ENCODE data around the gene UQCC3.
"Not testable (repeated sequence)": the region's sequence is repeated elsewhere in the genome, so short reads cannot be mapped to it uniquely, and the experiment has no call there.

Gene UQCC3

DNA sequence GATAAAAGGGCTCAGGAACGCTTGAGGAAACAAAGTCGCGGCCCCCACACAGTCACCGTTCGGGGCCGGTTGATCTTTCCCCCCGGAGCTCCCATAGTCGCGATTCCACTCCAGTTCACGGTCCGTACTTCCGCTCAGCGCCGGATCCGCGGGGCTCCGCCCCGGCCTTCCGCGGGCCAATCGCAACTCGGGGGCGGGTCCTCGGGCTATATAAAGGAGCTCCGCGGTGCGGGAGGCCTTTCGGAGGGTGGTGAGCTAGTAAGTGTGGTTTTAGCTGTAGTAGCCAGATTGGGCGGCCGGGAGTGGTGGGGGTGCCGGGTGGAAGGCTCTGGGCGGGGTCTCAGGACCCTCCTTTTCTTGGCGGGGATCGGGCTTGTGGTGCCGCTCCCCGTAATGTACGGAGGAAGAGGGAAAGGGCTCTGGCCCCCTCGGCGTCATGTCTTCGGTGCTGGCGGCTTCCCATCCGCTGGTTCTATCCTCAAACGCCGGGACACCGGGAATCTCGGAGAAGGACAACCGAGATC lies 6.3 kb upstream of the UQCC3 start, which contains the start of the genes C11orf98 and CSKMT:
C11orf98 (minus strand) TSS at position 136 of the 524 bp plus-strand sequence; CDS start at position 95, 41 bp downstream.
CSKMT (plus strand) TSS at position 238 of the 524 bp plus-strand sequence. CDS start 568 bp downstream, outside the sequence.
- peak; percentile 91 for DNase-seq (ENCODE audit: insufficient read length, low spot score)
- FAIRE-seq, result no peak

DNA sequence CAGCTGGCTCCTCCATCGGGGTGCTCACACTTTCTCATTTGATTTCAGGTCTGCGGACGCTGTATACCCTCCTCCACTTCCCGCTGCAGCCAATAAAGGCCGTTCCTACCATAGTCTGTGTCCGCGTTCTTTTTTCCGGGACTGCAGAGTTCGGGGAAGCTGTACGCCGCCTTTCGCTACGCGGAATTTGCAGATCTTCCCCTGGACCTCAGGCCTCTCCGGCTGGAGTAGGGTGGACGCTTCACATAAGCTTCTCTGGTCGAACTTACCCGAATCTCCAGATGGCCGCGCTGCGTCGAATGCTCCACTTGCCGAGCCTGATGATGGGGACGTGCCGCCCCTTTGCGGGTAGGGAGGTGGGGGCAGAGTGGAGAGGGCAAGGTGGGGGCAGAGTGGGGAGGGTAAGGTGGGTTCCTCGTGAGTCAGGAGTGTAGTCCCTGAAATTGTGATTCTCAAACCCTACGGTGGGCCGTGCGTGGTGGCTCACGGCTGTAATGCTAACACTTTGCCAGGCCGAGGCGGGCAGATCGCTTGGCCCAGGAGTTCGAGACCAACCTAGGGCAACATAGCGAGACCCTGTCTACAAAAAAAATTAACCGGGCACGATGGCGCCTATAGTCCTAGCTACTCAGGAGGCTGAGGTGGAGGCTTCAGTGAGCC lies 5.7 kb upstream of the UQCC3 start:
- FAIRE-seq, result no peak

GRCh38 chr11:62666259-62666926 lies 5.1 kb upstream of the UQCC3 start:
- DNase-seq (ENCODE audit: insufficient read length, low spot score) (no peak), FAIRE-seq (no peak)

More for the DNA sequence above, 5.7 kb upstream of the UQCC3 start:
- peak; percentile 32 for DNase-seq (ENCODE audit: insufficient read length, low spot score)

GRCh38 chr11:62667460-62667859 lies 4.0 kb upstream of the UQCC3 start:
- FAIRE-seq (no peak), DNase-seq (ENCODE audit: insufficient read length, low spot score) (no peak)

DNA sequence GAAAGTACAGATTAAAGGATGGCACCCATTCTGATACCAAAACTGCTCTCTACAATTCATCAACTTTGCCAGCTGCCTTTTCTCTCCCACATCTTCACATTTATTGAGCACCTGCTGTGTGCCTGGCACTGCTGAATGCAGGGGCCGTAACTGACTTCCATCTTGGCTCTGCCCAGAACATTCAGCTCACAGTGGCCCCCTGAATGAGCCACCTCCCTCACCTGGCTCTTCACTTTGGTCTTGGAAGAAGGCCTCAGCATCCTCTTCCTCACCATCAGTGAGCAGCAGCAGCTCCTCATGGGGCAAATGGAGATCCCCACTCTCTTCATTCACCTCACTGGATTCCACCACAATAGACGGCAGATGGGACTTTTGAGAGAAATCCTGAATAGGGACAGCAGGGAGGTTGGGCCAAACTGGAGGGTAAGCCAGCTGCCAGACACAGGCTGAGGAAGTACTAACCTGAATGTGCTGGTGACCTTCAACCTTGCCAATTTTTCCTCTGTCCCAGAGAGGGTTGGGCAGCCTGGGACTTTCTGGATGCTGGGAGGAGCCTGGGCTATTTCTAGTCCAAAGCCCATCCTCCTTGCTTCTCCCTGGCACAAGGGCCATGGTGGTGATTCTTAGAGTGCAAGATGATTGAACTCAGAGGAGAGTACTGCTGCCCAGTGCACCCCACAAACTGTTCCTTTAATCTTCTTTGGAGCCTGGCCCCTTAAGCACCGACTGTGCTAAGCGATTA lies 1.9 kb upstream of the UQCC3 start:
- FAIRE-seq (no peak), DNase-seq (ENCODE audit: insufficient read length, low spot score) (no peak)

GRCh38 chr11:62671236-62671607 lies 251 bp upstream of the UQCC3 start:
- FAIRE-seq (no peak), DNase-seq (ENCODE audit: insufficient read length, low spot score) (no peak)

GRCh38 chr11:62673196-62673525 lies 1.7 kb downstream of the UQCC3 start:
- no peak for DNase-seq (ENCODE audit: insufficient read length, low spot score)
- no peak for FAIRE-seq

DNA sequence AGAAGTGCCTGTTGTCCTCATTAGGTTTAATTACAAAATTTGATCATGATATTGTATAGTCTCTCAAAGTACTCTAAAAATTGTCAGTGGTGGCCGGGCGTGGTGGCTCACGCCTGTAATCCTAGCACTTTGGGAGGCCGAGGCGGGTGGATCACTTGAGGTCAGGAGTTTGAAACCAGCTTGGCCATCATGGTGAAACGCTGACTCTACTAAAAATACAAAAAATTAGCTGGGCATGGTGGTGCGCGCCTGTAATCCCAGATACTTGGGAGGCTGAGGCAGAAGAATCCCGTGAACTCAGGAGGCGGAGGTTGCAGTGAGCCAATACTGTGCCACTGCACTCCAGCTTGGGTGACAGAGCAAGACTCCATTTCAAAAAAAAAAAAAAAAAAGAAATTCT lies 3.9 kb downstream of the UQCC3 start:
- DNase-seq (ENCODE audit: insufficient read length, low spot score); FAIRE-seq: not testable (repeated sequence)

GRCh38 chr11:62676698-62677097 lies 5.2 kb downstream of the UQCC3 start:
- DNase-seq (ENCODE audit: insufficient read length, low spot score) (no peak), FAIRE-seq (no peak)

DNA sequence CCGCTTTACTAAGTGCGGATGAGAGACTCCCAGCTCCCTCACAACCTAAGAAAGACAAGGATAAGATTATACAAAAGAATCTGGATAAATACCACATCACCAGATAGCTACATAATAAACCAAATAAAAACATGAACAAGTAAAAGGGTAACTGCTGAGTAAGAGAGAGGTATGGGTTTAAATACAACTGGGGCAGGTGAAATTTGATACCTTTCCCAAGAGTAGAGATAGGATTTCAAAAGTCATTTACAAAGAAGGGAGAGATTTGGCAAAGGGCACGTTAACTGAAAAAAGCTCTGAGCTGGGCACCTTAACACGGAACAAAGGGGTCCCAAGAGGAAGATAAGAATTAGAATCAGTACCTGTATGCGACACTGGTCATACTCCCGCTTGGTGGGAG lies 5.7 kb downstream of the UQCC3 start:
- no peak for FAIRE-seq

GRCh38 chr11:62677714-62678113 lies 6.2 kb downstream of the UQCC3 start:
- DNase-seq (ENCODE audit: insufficient read length, low spot score) (no peak), FAIRE-seq (no peak)

More for the DNA sequence above, 5.7 kb downstream of the UQCC3 start:
- DNase-seq (ENCODE audit: insufficient read length, low spot score), result no peak

DNA sequence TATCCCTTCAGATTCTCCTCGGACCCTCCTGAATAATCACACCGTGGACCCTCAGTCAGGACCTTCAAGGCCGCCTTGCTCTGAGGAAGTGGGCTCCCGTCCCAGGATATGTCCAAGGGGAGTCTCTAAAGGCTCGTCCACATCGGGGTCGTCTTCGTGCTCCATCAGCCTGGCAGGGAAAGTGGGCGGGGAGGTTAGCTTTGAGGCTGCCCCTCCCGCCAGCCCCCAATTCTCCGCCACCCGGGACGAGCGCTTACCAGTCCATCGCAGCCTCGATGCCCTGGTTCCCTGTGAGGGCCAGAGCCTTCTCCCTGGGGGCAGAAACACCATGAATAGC lies 6.9 kb downstream of the UQCC3 start:
- FAIRE-seq, result no peak
- DNase-seq (ENCODE audit: insufficient read length, low spot score), result no peak

DNA sequence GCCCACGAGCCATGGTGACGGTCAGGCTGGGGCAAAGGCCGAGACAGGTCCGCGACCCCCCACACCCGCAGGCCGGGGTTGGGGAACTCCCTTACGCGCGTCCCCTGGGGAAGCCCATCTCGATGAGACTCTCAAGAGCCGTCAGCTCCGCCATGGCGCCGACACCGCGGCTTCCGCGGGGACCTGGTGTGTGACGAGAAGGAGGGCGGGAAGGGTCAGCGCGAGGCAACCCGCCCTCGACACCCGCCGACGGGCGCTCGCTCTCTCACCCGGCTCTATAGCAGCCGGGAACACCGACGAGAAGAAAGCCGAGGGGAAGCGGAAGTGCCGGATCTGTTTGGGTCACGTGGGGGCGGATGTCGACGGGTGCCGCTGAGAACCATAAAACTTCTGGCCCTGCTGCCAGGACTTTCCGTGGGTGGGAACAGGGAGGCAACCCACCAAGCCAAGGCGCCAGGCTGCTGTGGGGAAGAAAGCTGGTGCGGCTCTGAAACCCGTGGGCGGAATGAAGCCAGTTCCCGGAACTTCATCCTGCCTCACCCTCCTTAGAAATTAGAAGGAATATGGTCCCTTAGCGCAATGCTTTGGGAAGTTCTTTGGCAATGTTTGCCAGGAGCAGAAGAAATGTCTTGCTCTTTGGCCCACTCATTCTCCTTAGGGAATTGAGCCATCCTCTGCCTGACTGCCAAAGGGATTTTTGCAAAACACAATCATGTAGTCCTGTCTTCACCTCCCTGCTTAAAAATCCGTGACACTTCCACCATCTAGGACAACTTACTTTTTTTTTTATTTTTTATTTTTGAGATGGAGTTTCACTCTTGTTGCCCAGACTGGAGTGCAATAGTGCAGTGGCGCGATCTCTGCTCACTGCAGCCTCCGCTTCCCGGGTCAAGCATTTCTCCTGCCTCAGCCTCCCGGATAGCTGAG lies 7.6 kb downstream of the UQCC3 start, which contains the start of gene UBXN1:
UBXN1 (minus strand) TSS at position 304 of the 927 bp plus-strand sequence; CDS start at position 154, 150 bp downstream.
- FAIRE-seq, result no peak

DNA sequence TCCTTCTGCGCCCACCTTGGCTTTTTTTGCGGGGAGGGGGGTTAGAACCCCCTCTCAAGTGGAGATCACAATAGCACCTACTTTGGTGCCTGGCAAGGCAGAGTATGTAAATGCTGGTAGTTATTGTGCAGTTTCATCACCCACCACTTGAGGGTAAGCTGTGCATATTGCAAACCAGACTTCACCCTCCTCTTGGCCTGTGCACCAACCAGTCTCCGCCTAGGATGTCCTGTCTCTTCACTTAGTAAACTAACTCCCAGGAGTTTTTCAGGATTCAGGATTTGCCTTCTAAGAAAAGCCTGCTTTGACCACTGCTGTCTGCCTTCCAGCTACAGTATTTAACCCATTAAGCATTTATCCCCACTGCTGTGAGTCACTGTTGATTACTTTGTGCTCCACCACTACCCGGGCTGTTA lies 9.4 kb downstream of the UQCC3 start:
- peak; percentile 76 for DNase-seq (ENCODE audit: insufficient read length, low spot score)
- no peak for FAIRE-seq

More for the DNA sequence above, 7.6 kb downstream of the UQCC3 start, which contains the start of gene UBXN1:
- peak; percentile 88 for DNase-seq (ENCODE audit: insufficient read length, low spot score)

DNA sequence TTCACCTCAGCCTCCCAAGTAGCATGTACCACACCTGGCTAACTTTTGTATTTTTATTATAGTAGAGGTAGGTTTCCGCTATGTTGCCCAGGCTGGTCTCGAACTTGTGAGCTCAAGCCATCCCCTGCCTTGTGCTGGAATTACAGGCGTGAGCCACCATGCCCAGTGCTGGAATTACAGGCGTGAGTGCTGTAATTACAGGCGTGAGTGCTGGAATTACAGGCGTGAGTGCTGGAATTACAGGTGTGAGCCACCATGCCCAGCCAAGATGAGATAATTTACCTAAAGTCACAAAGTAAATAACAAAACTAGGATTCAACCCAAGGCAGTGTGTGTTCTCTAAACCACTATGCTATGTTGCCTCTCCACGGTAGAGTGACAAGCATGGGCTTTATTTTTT lies 11.0 kb downstream of the UQCC3 start:
- FAIRE-seq (no peak), DNase-seq (ENCODE audit: insufficient read length, low spot score) (no peak)

GRCh38 chr11:62687508-62688396 lies 16.3 kb downstream of the UQCC3 start:
- FAIRE-seq (no peak), DNase-seq (ENCODE audit: insufficient read length, low spot score) (no peak)

DNA sequence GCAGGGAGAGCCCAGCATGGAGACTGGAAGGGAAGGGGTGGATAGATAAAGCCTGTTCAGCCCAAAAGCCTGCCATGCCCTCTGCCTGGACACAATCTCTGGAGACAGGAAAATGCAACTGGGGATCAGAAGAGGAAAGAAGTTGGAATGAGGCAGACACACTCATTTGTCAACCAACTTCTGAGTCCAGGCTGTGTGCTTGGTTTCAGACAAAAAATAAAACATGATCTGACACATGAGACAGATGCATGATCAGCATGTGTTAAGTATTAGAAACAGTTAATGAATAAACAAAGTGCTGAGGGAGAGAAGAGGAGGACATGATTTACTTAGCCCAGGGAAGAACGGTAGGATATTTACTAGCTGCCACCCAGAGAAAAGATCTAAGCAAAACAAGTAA lies 17.0 kb downstream of the UQCC3 start:
- no peak for FAIRE-seq
- DNase-seq (ENCODE audit: insufficient read length, low spot score), result no peak

- DNase-seq (ENCODE audit: insufficient read length, low spot score), result no peak
- no peak for FAIRE-seq
Observed at GRCh38 chr11:62689421-62690183, 18.1 kb downstream of the UQCC3 start, which contains the start of gene LRRN4CL. TSS of gene LRRN4CL (minus strand) at chr11:62689530. CDS start at chr11:62688508, 1,022 bp downstream.
